Gastrocnemius medialis (tissue), 4 donors: ENCODE data around the gene PLOD3. TPM values are rescaled to one million over a fixed set of nuclear protein-coding genes. Genes with fewer than 3 reads are reported as not detected.

Experiments
- ATAC-seq, 2 donors: fragments of 150-250 bp; one replicate each; pipeline ENCODE4 v1.9.1; 2016
- DNase-seq, 2 donors: peaks; one replicate each; pipeline ENCODE4 v3.0.0-alpha.2; 2019
- H3K27ac ChIP-seq, 4 donors: fragments of 200-600 bp; sonication (generic); 1 replicate in 1 of 4; 2 replicates in 3 of 4; pipeline ENCODE4 v1.5.1; 2016 to 2018; ENCODE audit warnings: mild to moderate bottlenecking in 2 of 4, moderate library complexity in 1 of 4
- H3K27me3 ChIP-seq, 3 donors: fragments of 200-600 bp; sonication (generic) in 2 of 3; 1 replicate in 1 of 3; 2 replicates in 2 of 3; pipeline versions ENCODE4 v1.5.1 to v1.6.0; 2016 to 2019; ENCODE audit warnings: mild to moderate bottlenecking in 1 of 3, moderate library complexity in 1 of 3
- H3K36me3 ChIP-seq, 2 donors: fragments of 200-600 bp; sonication (generic) in 1 of 2; one replicate each; pipeline ENCODE4 v1.5.1; 2017 to 2018
- H3K4me1 ChIP-seq, 2 donors: fragments of 200-600 bp; sonication (generic) in 1 of 2; one replicate each; pipeline ENCODE4 v1.5.1; 2016 to 2017; ENCODE audit warnings: mild to moderate bottlenecking in 2 of 2
- H3K4me3 ChIP-seq, 4 donors: fragments of 200-600 bp; sonication (generic) in 3 of 4; 1 replicate in 1 of 4; 2 replicates in 3 of 4; pipeline ENCODE4 v1.5.1; 2016 to 2019; ENCODE audit warnings: mild to moderate bottlenecking in 2 of 4
- H3K9me3 ChIP-seq, 3 donors: fragments of 200-600 bp; sonication (generic) in 2 of 3; 1 replicate in 1 of 3; 2 replicates in 2 of 3; pipeline ENCODE4 v1.5.1; 2016 to 2019
- POLR2A ChIP-seq, 2 donors: fragments of 450-650 bp; IDR thresholded peaks; one replicate each; pipeline ENCODE4 v1.6.1; 2017; ENCODE audit warnings: antibody characterized with exemption in 2 of 2, mild to moderate bottlenecking in 2 of 2, moderate library complexity in 2 of 2
- in situ Hi-C, 4 donors: fragments of 200-750 bp; cut with MboI; loops; one replicate each; pipeline versions ENCODE4 v1.15.0 to v1.8.0; 2017; ENCODE audit warnings: low sequenced_read_pairs in 4 of 4
- intact Hi-C: fragments of 100-400 bp; cut with DNase I; formaldehyde crosslinking; loops from one replicate; pipeline ENCODE4 v1.15.1; 2023; ENCODE audit warnings: low total_unique reads
- total RNA-seq, 4 donors: library from RNA; depleted of rRNA; stranded (reverse); fragments of >200 nt; gene quantifications; one replicate each; pipeline versions ENCODE4 v1.1.0 to v1.2.3, GENCODE V29; 2016
- TF ChIP-seq, protein P1 (sequence below), 5 experiments: fragments of 450-650 bp in 3 of 5; fragments of 200-600 bp in 2 of 5; sonication (generic) in 2 of 5; IDR thresholded peaks in 4 of 5; conservative IDR thresholded peaks in 1 of 5; 1 replicate in 4 of 5; 2 replicates in 1 of 5; pipeline ENCODE4 v1.5.1; 2016 to 2019; ENCODE audit warnings: antibody characterized with exemption in 5 of 5, mild to moderate bottlenecking in 3 of 5, moderate library complexity in 3 of 5

PLOD3 gene
- total RNA-seq, 4 donors from 2014 or later = 8.2 to 24.2 (median 15.5) TPM

DNA sequence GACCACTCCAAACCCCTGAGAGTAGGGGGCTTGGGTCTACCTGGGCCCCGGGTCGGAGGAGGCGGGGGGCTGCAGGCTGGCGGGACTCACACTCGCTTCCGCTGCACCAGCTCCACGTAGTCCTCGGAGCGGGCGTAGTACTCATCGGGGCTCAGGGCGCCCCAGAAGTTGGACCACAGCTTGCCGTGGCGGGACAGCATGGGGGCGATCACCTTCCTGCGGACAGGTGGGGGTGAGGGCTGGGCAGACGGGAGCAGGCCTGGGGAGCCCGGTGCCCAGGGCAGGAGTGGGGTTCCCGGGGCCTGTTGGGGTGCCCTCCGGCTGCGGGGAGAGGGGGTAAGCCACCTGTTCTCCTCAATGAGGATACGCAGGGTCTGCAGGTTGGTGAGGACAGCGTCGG lies 5.9 kb downstream of the PLOD3 start:
- intact Hi-C loops (no loop called here), in situ Hi-C loops (no loop called here)
- Histone ChIP-seq H3K36me3 (peaks cover 0 to 64% of the 10 kb centered on the region in 2 donors), H3K27ac (no peak overlapping the region), H3K9me3 (no peaks in the 10 kb centered on the region), H3K27me3 (no peaks in the 10 kb centered on the region), H3K4me1 (peaks cover 4% of the 10 kb centered on the region in 2 donors), H3K4me3 (no peak overlapping the region)
- ATAC-seq (no peak), DNase-seq (no peak)
- TF ChIP-seq POLR2A (IDR thresholded peaks at IDR 0.05) = no peak
- TF ChIP-seq, protein P1, sequence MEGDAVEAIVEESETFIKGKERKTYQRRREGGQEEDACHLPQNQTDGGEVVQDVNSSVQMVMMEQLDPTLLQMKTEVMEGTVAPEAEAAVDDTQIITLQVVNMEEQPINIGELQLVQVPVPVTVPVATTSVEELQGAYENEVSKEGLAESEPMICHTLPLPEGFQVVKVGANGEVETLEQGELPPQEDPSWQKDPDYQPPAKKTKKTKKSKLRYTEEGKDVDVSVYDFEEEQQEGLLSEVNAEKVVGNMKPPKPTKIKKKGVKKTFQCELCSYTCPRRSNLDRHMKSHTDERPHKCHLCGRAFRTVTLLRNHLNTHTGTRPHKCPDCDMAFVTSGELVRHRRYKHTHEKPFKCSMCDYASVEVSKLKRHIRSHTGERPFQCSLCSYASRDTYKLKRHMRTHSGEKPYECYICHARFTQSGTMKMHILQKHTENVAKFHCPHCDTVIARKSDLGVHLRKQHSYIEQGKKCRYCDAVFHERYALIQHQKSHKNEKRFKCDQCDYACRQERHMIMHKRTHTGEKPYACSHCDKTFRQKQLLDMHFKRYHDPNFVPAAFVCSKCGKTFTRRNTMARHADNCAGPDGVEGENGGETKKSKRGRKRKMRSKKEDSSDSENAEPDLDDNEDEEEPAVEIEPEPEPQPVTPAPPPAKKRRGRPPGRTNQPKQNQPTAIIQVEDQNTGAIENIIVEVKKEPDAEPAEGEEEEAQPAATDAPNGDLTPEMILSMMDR (IDR thresholded peaks at IDR 0.05 in 4 of 5, conservative IDR thresholded peaks at IDR 0.05 in 1 of 5) = no peak

DNA sequence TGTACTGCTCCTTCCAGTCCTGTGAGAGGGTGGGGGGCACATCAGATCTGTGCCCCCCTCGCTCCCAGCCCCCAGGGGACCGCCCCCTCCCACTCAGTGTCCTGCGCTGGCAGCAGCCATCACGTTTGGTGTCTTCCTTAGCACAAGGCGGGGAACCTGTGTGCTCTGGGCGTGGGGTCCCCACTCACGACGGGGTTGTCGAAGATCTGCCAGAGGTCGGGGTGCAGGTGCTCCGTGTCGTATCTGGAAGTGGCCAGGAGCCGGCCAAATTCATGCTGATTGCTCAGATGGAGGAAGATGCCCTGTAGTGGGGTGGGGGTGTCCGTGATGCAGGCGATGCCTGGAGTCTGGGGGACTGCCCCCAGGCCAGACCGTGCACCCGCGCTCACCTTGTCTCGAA lies 7.2 kb downstream of the PLOD3 start:
- in situ Hi-C loops (no loop called here), intact Hi-C loops (no loop called here)
- Histone ChIP-seq H3K27me3 (no peaks in the 10 kb centered on the region), H3K4me1 (no peaks in the 10 kb centered on the region), H3K27ac (no peak overlapping the region), H3K4me3 (no peak overlapping the region), H3K9me3 (no peaks in the 10 kb centered on the region), H3K36me3 (peaks cover 0 to 56% of the 10 kb centered on the region in 2 donors)
- no peak for DNase-seq
- TF ChIP-seq, protein P1 (IDR thresholded peaks at IDR 0.05 in 4 of 5, conservative IDR thresholded peaks at IDR 0.05 in 1 of 5) = no peak
- TF ChIP-seq POLR2A (IDR thresholded peaks at IDR 0.05) = no peak
- no peak for ATAC-seq

DNA sequence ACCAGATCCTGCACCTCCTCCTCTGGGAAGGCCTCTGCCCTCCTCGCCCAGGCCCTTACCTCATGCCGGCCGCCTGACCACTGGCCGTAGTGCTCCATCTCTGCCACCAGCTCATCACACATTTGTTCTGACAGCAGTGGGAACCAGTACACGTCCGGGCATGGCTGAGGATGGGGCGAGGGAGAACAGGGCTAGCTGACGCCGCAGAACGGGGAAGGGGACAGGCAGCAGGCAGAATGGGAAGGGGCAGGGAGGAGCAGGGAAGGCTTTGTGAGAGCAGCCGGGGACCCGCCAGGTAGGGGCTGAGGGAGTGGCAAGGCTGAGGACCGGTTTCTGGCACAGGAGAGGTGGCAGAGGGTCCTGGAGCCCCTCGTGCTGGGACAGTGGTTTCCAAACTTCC lies 8.6 kb downstream of the PLOD3 start:
- Histone ChIP-seq H3K9me3 (no peaks in the 10 kb centered on the region), H3K36me3 (peaks cover 0 to 43% of the 10 kb centered on the region in 2 donors), H3K4me1 (no peaks in the 10 kb centered on the region), H3K27ac (no peak overlapping the region), H3K4me3 (no peak overlapping the region), H3K27me3 (peaks cover 0 to 3% (median 0%) of the 10 kb centered on the region in 3 donors)
- TF ChIP-seq POLR2A (IDR thresholded peaks at IDR 0.05) = no peak
- TF ChIP-seq, protein P1 (IDR thresholded peaks at IDR 0.05 in 4 of 5, conservative IDR thresholded peaks at IDR 0.05 in 1 of 5) = no peak
- no peak for DNase-seq
- in situ Hi-C loops = no loop called here
- no peak for ATAC-seq
- intact Hi-C loops = no loop called here

GRCh38 chr7:101207459-101207858 lies 9.9 kb downstream of the PLOD3 start:
- Histone ChIP-seq H3K4me1 (no peaks in the 10 kb centered on the region), H3K9me3 (no peaks in the 10 kb centered on the region), H3K36me3 (peaks cover 0 to 39% of the 10 kb centered on the region in 2 donors), H3K27me3 (peaks cover 10 to 12% (median 10%) of the 10 kb centered on the region in 3 donors), H3K27ac (no peak overlapping the region), H3K4me3 (no peak overlapping the region)
- in situ Hi-C loops = no loop called here
- no peak for DNase-seq
- no peak for ATAC-seq
- TF ChIP-seq, protein P1 (IDR thresholded peaks at IDR 0.05 in 4 of 5, conservative IDR thresholded peaks at IDR 0.05 in 1 of 5) = no peak
- no peak for TF ChIP-seq POLR2A (IDR thresholded peaks at IDR 0.05)
- intact Hi-C loops = no loop called here

DNA sequence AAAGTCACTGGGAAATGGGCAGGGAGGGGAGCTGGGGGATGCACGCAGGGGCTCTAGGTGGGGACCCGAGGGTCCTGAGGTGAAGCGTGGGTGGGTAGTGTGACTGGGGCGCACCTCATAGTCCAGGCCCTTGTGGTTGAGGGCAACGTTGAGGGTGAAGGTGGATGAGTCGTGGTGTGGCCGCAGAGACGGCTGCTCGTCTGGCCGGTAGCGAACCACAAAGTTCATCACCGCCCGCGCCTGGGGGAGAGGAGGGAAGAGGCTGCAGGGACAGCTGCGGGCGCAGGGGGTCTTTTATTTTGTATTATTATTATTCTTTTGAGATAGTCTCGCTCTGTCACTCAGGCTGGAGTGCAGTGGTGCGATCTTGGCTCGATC lies 10.7 kb downstream of the PLOD3 start:
- H3K36me3 ChIP-seq = peaks cover 0 to 31% of the 10 kb centered on the region in 2 donors
- no peak overlapping the region for H3K27ac ChIP-seq
- H3K9me3 ChIP-seq = no peaks in the 10 kb centered on the region
- no peak for ATAC-seq
- in situ Hi-C loops (no loop called here), intact Hi-C loops (no loop called here)
- no peak overlapping the region for H3K4me3 ChIP-seq
- no peak for TF ChIP-seq POLR2A (IDR thresholded peaks at IDR 0.05)
- TF ChIP-seq, protein P1 (IDR thresholded peaks at IDR 0.05 in 4 of 5, conservative IDR thresholded peaks at IDR 0.05 in 1 of 5) = no peak
- H3K4me1 ChIP-seq = peaks cover 0 to 5% of the 10 kb centered on the region in 2 donors
- no peak for DNase-seq
- H3K27me3 ChIP-seq = peaks cover 18 to 20% (median 18%) of the 10 kb centered on the region in 3 donors
